Limb (tissue), 2 donors: ENCODE results near the gene HMGB4.

ENCODE experiments used
- DNase-seq, 2 donors: peaks; one replicate each; pipeline ENCODE4 v3.0.0-alpha.2; 2016; ENCODE audit errors: extremely low spot score in 2 of 2

The HMGB4 gene

DNA sequence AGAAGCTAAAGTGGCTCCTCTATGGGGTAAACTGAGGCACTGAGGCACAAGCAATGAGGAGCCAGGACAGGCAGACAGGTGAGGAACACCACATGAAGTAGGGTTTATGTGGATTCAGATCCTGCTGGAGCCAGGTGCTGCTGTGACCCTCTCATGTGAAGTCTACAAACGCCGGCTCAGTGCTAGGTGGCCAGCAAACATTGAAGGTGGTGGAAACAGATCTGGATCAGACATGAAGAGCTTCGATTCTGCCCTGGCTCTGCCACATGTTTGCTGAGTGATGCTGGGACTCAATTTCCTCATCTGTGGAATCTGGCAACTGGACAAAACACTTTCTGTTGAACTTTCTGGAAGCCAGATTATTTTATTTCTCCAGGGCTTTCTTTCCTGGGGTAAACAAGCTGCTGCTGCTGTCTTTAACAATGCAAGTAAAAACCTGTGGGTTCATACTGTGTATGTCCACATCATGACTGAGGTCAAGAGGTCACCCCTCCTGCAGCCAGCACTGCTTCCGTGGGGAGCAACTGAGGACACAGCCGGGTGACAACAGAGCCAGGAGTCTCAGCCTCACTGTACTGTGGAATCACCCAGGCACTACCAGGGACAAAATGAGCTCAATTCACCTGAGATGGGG is 33.3 kb downstream of the HMGB4 start:
- DNase-seq: no peak

DNA sequence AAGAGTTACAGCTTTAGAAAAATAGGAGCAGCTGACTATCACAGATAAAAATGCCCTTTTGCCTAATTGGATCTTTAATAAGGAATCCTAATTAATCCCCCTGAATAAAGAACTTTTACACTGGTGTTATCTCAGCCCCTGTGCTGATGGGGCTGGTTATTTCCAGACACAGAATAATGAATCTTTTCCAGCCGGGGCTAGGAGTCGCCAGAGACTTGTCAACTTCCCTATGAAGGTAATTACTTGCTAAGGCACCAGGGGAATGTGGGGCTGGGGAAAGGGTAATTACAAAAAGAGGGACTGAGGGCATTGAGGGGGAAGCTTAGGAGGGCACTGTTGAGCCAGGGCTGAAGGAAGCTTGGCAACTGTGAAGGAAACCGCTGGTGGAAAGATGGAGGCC is 34.5 kb downstream of the HMGB4 start:
- no peak for DNase-seq

DNA sequence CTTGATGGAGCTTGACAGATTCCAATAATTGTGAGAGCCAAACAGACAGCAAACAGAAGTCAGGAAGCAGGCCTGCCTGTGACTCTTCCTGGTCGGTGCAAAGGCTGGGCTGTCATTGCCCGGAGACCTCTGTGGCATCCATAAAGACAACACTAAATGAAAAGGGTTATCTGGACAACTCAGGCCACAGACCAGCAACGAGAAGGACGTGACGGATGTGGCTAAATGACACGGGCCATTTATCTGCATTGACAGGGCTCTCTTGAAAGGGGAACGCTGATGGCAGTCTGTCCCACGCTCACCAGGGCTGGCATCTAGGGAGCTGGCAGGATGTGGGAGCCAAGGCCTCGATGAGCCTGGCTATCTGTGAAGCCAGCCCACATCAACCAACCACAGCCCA is 35.0 kb downstream of the HMGB4 start:
- no peak for DNase-seq

DNA sequence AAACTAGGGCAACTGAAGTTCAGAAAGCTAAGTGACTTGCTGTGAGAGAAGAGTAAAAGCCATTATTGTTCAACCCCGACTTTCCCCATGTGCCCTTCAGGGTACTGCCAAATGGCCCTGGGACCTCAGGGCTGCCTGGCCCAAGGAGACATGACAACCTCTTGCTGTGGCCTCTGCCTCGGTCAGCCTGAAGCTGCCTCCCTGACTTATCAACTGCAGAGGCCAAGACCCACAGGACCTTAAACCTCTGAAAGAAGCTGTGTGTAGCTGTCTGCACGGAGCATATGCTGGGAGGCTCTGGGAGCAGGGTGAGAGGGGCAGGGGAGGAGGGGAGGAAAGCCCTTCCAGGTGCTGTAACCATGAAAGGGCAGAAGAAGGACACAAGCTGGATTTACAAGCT is 35.9 kb downstream of the HMGB4 start:
- DNase-seq: no peak

DNA sequence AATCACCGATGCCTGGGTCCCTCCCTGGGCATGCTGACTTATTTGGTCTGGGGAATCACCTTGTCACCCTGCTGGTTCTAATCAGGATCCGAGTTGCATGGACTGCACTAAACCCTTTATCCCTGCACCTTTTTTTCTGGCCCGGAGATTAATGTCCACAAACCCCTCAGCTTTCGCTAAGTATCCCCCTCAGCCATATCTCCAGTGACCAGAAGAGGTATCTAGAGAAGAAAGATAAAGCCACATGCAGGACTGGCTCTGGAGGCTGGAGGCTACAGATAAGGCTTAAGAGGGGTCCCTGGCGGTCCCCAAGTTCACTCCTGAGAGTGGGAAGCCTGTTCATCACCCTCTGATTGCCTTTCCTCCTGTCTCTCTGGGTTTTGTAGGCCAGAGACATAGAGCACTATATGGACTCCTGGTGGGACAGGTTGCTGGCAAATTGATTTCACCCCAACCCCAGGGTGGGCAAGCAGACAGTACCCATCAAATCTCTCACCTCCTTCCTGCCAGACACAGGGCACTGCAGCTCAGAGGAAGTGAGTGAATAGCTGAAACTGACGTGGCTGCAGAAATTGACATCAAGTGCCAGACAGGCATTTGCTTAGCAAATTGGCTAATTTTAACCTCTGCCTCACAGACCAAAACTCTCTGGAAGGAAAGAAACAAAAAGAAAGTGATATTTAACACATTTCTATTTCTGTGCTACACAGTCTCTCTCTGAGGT is 38.8 kb downstream of the HMGB4 start:
- no peak for DNase-seq

DNA sequence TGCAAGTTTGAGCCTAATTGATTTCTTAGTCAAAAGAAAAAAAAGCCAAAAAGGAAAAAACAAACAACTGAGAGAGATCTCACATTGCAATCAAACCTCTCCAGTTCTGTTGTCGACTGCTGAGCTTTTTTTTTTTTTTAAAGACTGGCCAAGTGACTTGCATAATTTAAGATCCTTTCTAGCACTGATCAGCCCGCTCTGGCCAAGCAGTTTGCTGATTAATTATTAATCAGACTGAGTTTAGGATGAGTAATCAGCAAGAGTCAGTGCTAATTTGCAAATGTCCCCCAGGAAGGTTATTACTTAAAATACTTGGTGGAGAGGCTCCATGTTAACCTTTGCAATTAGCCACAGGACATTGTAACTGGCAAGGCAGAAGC is 39.3 kb downstream of the HMGB4 start:
- DNase-seq: no peak

DNA sequence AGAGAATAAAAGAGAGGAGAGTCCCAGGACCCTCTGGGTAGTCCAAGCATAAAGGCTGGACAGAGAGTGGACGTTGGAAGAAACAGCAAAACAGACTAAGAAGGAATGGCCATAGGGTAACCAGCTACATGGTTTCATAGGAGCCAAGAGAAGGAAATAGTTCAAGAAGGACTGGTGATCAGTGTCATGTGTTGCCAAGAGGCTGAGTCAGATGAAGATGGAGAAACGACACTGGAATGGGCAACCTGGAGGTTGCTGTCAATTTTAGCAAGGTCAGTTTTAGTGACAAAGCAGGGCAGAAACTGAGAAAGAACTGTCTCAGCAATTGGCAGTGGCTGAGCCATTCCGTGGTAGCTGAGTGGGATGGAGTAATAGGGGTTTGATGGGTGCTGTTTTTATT is 41.4 kb downstream of the HMGB4 start:
- DNase-seq: no peak

DNA sequence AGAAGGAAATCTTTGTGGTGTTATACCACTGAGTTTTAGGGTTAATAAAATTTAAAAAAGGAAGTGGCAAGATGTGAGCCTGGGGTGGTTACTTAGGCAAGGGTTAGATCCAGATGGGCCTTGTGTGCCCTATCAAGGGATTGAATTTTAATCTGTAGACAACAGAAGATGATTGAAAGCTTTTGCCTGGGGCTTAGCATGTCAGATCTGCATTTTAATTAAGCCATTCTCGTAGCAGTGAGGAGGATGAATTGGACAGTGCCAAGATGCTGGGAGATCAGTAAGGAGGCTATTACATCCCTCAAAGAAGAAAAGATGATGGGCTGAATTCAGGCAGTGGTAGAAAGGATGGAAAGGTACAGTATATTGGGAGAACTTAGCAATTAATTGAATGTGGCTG is 42.3 kb downstream of the HMGB4 start:
- DNase-seq: no peak

DNA sequence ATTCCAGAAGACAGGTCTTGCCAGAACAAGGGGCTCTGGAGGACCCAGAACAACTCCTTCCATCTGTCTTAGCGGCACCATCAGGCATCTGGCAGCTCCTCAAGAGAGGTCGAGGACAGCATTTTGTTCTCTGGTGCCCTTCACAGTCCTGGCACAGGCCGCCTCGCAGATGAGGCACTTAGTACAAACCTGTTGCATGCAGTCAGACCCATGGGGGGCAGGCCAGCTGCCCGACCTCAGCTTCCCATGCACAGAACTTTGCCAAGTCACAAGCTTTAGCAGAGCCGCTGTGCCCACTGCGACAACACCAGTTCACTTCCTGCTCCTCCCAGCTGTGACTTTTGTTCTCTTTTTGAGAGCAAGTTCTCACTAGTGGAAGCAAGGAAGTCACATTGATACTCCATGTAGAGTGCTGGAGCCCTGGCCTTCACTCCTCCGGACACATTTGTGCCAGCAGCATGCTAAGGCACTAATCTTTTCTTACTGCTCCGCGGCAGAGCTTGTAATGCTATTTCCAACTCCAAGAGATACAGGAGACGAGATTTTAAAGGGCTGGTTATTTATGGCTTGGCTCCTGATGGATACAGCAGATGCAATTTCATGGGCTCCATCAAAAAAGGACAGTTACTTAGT is 44.6 kb downstream of the HMGB4 start:
- no peak for DNase-seq
